Heart right ventricle (tissue), 16 donors: ENCODE data around the gene HBP1. TPM values are rescaled to one million over a fixed set of nuclear protein-coding genes. Genes with fewer than 3 reads are reported as not detected.

ENCODE experiments used
- ATAC-seq, 8 donors: fragments of 200-7000 bp; cut with Tn5 transposase; one replicate each; pipeline ENCODE4 v1.9.1; 2020; ENCODE audit warnings: mild to moderate bottlenecking in 8 of 8, moderate library complexity in 8 of 8, moderate number of reproducible peaks in 1 of 8
- DNase-seq, 2 donors: peaks; one replicate each; pipeline ENCODE4 v3.0.0-alpha.2; 2020
- H3K27ac ChIP-seq, 10 donors: fragments of 200-600 bp; sonication (generic) in 2 of 10; one replicate each; pipeline versions ENCODE4 v1.5.0 to v1.8.0; 2020 to 2022; ENCODE audit warnings: mild to moderate bottlenecking in 3 of 10
- H3K27me3 ChIP-seq, 7 donors: fragments of 200-600 bp; one replicate each; pipeline ENCODE4 v1.8.0; 2021 to 2022; ENCODE audit warnings: mild to moderate bottlenecking in 2 of 7
- H3K36me3 ChIP-seq, 9 donors: fragments of 200-600 bp; sonication (generic) in 1 of 9; one replicate each; pipeline versions ENCODE4 v1.5.0 to v1.8.0; 2020 to 2022; ENCODE audit warnings: mild to moderate bottlenecking in 2 of 9
- H3K4me1 ChIP-seq, 9 donors: fragments of 200-600 bp; sonication (generic) in 1 of 9; one replicate each; pipeline versions ENCODE4 v1.5.0 to v1.8.0; 2020 to 2022; ENCODE audit warnings: mild to moderate bottlenecking in 4 of 9
- H3K4me3 ChIP-seq, 10 donors: fragments of 200-600 bp; sonication (generic) in 2 of 10; one replicate each; pipeline versions ENCODE4 v1.5.0 to v1.8.0; 2020 to 2022; ENCODE audit warnings: mild to moderate bottlenecking in 7 of 10, moderate library complexity in 2 of 10
- H3K9me3 ChIP-seq, 11 donors: fragments of 200-600 bp in 10 of 11; sonication (generic) in 2 of 11; one replicate each; pipeline versions ENCODE4 v1.5.0 to v1.8.0; 2013 to 2022; ENCODE audit warnings: mild to moderate bottlenecking in 2 of 11, control low read depth in 1 of 11, moderate library complexity in 1 of 11
- WGBS, 2 donors: extraction: QIAGEN DNeasy Blood & Tissue Kit; methylation state at CpG; one replicate each; pipeline ENCODE4 v1.1.7; 2013; ENCODE audit warnings: inconsistent platforms in 1 of 2; 5-methylcytosine and 5-hydroxymethylcytosine counted together
- intact Hi-C, 10 donors: fragments of 100-400 bp; cut with DNase I; formaldehyde crosslinking; loops; one replicate each; pipeline versions ENCODE4 v1.11.1 to v1.14.2; 2022
- polyA plus RNA-seq, 2 donors: library from polyadenylated mRNA; stranded (reverse); fragments of 200-250 nt; gene quantifications; one replicate each; pipeline ENCODE4 v1.2.3, GENCODE V29; 2013
- total RNA-seq, 10 donors: library from RNA; stranded (reverse); fragmentation: NEBNext Ultra II Directional in 3 of 10; extraction: Animal tissue kit (Norgen Biotek cat#: 25700) in 3 of 10; gene quantifications; one replicate each; pipeline versions ENCODE4 v1.2.1 to v1.2.4, GENCODE V29; 2021 to 2023
- TF ChIP-seq, protein P1 (sequence below), 9 donors: fragments of 200-600 bp; sonication (generic) in 2 of 9; IDR thresholded peaks; one replicate each; pipeline versions ENCODE4 v1.5.0 to v1.8.0; 2021 to 2022; ENCODE audit warnings: antibody characterized with exemption in 9 of 9, mild to moderate bottlenecking in 5 of 9, moderate library complexity in 1 of 9
- donor health status: Arrhythmogenic right ventricular cardiomyopathy.
- donor health status: ischemic (EF 13 %, LVEDD 7.1; RV severe dilation, severe dysfunction).
- donor health status: healthy with polysubstance abuse.
- donor health status: DM: no; HTN: yes; CAD: no.
- donor health status: DM: no; HTN: no; CAD: no.
- donor health status: ischemic (EF 25% LVEDD 6.9; RV normal size, moderate dysfunction).
- donor health status: ischemic (EF 25% LVEDD 5.7; RV mildly dilated, moderate dysfunction).
- donor health status: healthy.
- donor health status: DM: yes; HTN: yes; CAD: no.
- donor health status: Ischemic cardiomyopathy.
- donor health status: ischemic (EF 35%, LVEDD 5.7; RV mildly dilated, moderate dysfunction).
- donor health status: nonischemic (EF 11% LVEDD 7.7; RV severe dilation, severe dysfunction).
- donor health status: DM: yes; HTN: yes; CAD: no.
- donor health status: PGD.
- donor health status: ischemic (EF 29% LVEDD 5.4; RV normal size, mild dysfunction).
- donor health status: nonischemic (EF 23%, LVEDD 6.1; RV moderate dilation, normal function).

Gene HBP1
- total and polyA plus RNA-seq, 12 donors = 21.4 to 80.3 (median 60.3) TPM

DNA sequence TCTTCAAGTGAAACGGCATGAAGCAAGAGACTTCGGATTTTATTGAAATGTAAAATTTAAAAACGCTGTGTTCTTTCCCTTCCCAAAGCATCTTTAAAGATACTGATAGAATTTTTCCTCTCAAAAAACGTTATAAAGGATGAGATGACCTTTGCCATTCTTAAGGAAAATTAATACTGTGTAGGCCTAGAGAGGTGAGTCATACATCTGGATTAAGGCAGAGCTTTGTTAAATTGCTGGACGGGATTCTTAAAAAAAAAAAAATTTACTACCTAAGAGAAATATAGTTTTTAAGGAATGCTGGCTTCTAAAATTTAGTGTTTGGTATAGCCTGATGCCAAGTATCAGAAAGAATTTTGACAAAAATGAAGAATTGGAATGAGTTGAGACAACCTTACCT lies 6.3 kb upstream of the HBP1 start:
- peaks cover 0 to 11% (median 5%) of the 10 kb centered on the region in 9 donors for H3K4me1 ChIP-seq
- H3K4me3 ChIP-seq = no peak overlapping the region
- H3K27ac ChIP-seq = no peak overlapping the region
- ATAC-seq (no peak), DNase-seq (no peak)
- no peaks in the 10 kb centered on the region for H3K27me3 ChIP-seq
- intact Hi-C loops = no loop called here
- peaks cover 0 to 8% (median 0%) of the 10 kb centered on the region in 9 donors for H3K36me3 ChIP-seq
- no peaks in the 10 kb centered on the region for H3K9me3 ChIP-seq
- TF ChIP-seq, protein P1, sequence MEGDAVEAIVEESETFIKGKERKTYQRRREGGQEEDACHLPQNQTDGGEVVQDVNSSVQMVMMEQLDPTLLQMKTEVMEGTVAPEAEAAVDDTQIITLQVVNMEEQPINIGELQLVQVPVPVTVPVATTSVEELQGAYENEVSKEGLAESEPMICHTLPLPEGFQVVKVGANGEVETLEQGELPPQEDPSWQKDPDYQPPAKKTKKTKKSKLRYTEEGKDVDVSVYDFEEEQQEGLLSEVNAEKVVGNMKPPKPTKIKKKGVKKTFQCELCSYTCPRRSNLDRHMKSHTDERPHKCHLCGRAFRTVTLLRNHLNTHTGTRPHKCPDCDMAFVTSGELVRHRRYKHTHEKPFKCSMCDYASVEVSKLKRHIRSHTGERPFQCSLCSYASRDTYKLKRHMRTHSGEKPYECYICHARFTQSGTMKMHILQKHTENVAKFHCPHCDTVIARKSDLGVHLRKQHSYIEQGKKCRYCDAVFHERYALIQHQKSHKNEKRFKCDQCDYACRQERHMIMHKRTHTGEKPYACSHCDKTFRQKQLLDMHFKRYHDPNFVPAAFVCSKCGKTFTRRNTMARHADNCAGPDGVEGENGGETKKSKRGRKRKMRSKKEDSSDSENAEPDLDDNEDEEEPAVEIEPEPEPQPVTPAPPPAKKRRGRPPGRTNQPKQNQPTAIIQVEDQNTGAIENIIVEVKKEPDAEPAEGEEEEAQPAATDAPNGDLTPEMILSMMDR (IDR thresholded peaks at IDR 0.05) = no peak
- WGBS, 2 donors = 82 to 88% methylated on average over 5 of the region's 5 CpGs

DNA sequence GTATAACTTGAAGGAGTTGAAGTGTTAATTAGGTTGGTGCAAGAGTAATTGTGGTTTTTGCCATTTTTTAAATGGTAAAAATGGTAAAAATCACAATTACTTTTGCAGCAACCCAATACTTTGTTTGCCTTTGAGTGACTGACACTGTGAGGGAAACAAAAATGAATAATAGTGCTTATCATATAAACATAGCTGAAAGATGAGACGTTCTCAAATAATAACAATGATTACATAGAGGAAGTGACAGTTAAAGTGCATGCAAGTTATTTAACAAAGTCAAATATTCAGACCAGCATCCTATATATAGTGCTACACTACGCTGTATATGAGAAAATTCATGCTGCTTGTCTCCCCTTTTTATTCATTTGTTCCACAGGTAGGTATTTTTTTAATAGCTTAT lies 4.7 kb upstream of the HBP1 start:
- intact Hi-C loops = no loop called here
- TF ChIP-seq, protein P1 (IDR thresholded peaks at IDR 0.05) = no peak
- 53 to 54% methylated on average over 2 of the region's 2 CpGs for WGBS, 2 donors
- DNase-seq (no peak), ATAC-seq (no peak)
- no peaks in the 10 kb centered on the region for H3K9me3 ChIP-seq
- peaks cover 0 to 11% (median 5%) of the 10 kb centered on the region in 9 donors for H3K4me1 ChIP-seq
- no peak overlapping the region for H3K27ac ChIP-seq
- peaks cover 0 to 6% (median 0%) of the 10 kb centered on the region in 9 donors for H3K36me3 ChIP-seq
- H3K27me3 ChIP-seq = no peaks in the 10 kb centered on the region
- no peak overlapping the region for H3K4me3 ChIP-seq

DNA sequence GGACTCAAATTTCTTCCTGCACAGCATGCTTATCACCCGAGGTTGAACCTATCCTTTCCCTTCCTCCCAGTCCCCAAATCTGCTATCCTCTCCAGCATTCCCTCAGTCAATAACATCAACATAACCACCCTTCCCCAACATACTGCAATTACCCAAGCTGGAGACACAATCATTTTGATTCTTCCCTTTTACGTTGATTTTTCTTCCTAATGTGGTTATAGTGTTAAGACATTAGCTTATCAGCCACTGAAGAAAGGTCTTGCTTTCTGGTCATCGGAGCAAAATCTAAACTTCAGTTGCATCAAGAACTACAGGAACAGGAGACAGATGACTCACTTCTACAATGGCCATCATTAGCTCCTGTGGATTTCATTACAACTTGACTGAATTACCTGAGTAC lies 3.5 kb upstream of the HBP1 start:
- intact Hi-C loops = no loop called here
- no peaks in the 10 kb centered on the region for H3K36me3 ChIP-seq
- no peak for ATAC-seq
- no peaks in the 10 kb centered on the region for H3K27me3 ChIP-seq
- no peak overlapping the region for H3K27ac ChIP-seq
- DNase-seq = no peak
- peaks cover 2 to 17% (median 7%) of the 10 kb centered on the region in 9 donors for H3K4me1 ChIP-seq
- no peak overlapping the region for H3K4me3 ChIP-seq
- H3K9me3 ChIP-seq = no peaks in the 10 kb centered on the region
- WGBS, 2 donors = 72 to 79% methylated on average over 3 of the region's 3 CpGs
- TF ChIP-seq, protein P1 (IDR thresholded peaks at IDR 0.05) = no peak

DNA sequence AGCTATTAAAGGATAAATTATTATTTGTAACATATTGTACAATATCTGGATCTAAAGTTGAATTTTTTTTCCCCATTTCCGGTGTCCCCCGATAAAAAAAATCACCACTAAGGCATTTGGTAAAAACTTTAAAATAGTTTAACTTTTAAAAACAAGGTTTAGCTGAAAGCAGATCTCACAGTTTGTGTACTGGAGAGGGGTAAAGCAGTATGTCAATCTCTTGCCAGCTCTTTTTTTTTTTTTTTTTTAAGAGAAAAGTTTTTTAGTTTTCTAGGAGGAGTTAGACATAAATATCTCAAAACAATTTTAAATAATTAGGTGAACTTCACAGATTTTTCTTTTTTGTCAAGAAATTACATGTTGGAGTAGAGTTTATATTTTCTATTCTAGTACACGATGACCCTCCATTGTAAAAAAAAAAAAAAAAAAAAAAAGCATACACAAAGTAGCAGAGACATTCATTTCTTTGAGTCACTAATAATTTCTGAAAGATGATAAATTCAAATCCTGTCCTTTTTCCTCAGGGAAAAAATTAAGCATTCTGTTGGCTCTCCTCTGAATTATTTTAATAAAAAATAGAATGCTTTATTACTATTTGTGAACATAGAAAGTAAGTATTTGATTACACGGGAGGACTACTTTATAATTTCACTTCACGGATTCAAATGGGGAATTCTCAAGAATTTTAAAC lies 1.9 kb upstream of the HBP1 start:
- intact Hi-C loops = no loop called here
- WGBS, 2 donors = 30 to 33% methylated on average over 5 of the region's 5 CpGs
- H3K4me1 ChIP-seq = peaks cover 7 to 32% (median 20%) of the 10 kb centered on the region in 9 donors

More for the DNA sequence above, 1.9 kb upstream of the HBP1 start:
- ATAC-seq (no peak), DNase-seq (no peak)
- H3K36me3 ChIP-seq = peaks cover 0 to 5% (median 0%) of the 10 kb centered on the region in 9 donors
- H3K9me3 ChIP-seq = no peaks in the 10 kb centered on the region
- H3K27ac ChIP-seq = peak overlapping the region; percentile 86 to 98 (median 96)
- TF ChIP-seq, protein P1 (IDR thresholded peaks at IDR 0.05) = no peak
- H3K27me3 ChIP-seq = no peaks in the 10 kb centered on the region
- peak overlapping the region in 9 of 10 donors; percentile 48 to 88 (median 63) for H3K4me3 ChIP-seq
